ENCODE results near the gene DNAH10. TPM values are rescaled to one million over a fixed set of nuclear protein-coding genes. Genes with fewer than 3 reads are reported as not detected.

Gene DNAH10
- total and polyA plus RNA-seq, 2 of the 13 experiments (the other 11 are each of a cell fraction or from before 2014, with no cell fraction given): 0.01 to 0.02 TPM

- TF ChIP-seq, protein P1, sequence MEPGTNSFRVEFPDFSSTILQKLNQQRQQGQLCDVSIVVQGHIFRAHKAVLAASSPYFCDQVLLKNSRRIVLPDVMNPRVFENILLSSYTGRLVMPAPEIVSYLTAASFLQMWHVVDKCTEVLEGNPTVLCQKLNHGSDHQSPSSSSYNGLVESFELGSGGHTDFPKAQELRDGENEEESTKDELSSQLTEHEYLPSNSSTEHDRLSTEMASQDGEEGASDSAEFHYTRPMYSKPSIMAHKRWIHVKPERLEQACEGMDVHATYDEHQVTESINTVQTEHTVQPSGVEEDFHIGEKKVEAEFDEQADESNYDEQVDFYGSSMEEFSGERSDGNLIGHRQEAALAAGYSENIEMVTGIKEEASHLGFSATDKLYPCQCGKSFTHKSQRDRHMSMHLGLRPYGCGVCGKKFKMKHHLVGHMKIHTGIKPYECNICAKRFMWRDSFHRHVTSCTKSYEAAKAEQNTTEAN (CRISPR knock-in tag; conservative IDR thresholded peaks at IDR 0.05): no peak
- no peak for TF ChIP-seq PRPF4 (IDR thresholded peaks at IDR 0.05; ENCODE audit: low read depth, low read length, poor library complexity, severe bottlenecking)
- no peak for TF ChIP-seq ZNF609 (CRISPR knock-in tag; IDR thresholded peaks at IDR 0.05; ENCODE audit: borderline replicate concordance)
- TF ChIP-seq MAFK (conservative IDR thresholded peaks at IDR 0.05 in 1 of 2, IDR thresholded peaks at IDR 0.05 in 1 of 2; ENCODE audit: low read length in 2 of 2): no peak
- TF ChIP-seq, protein P2, sequence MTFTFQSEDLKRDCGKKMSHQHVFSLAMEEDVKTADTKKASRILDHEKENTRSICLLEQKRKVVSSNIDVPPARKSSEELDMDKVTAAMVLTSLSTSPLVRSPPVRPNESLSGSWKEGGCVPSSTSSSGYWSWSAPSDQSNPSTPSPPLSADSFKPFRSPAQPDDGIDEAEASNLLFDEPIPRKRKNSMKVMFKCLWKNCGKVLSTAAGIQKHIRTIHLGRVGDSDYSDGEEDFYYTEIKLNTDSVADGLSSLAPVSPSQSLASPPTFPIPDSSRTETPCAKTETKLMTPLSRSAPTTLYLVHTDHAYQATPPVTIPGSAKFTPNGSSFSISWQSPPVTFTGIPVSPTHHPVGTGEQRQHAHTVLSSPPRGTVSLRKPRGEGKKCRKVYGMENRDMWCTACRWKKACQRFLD (CRISPR knock-in tag; IDR thresholded peaks at IDR 0.05; ENCODE audit: borderline replicate concordance): no peak
- TF ChIP-seq ZKSCAN1 (IDR thresholded peaks at IDR 0.05; ENCODE audit: low read length): no peak
- TF ChIP-seq FOSL2 (CRISPR knock-in tag; IDR thresholded peaks at IDR 0.05): peak; percentile 47; the same call in 1 of the 2 replicates
- TF ChIP-seq, protein P3, sequence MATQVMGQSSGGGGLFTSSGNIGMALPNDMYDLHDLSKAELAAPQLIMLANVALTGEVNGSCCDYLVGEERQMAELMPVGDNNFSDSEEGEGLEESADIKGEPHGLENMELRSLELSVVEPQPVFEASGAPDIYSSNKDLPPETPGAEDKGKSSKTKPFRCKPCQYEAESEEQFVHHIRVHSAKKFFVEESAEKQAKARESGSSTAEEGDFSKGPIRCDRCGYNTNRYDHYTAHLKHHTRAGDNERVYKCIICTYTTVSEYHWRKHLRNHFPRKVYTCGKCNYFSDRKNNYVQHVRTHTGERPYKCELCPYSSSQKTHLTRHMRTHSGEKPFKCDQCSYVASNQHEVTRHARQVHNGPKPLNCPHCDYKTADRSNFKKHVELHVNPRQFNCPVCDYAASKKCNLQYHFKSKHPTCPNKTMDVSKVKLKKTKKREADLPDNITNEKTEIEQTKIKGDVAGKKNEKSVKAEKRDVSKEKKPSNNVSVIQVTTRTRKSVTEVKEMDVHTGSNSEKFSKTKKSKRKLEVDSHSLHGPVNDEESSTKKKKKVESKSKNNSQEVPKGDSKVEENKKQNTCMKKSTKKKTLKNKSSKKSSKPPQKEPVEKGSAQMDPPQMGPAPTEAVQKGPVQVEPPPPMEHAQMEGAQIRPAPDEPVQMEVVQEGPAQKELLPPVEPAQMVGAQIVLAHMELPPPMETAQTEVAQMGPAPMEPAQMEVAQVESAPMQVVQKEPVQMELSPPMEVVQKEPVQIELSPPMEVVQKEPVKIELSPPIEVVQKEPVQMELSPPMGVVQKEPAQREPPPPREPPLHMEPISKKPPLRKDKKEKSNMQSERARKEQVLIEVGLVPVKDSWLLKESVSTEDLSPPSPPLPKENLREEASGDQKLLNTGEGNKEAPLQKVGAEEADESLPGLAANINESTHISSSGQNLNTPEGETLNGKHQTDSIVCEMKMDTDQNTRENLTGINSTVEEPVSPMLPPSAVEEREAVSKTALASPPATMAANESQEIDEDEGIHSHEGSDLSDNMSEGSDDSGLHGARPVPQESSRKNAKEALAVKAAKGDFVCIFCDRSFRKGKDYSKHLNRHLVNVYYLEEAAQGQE (IDR thresholded peaks at IDR 0.05; ENCODE audit: borderline replicate concordance in 1 of 2, low read depth in 1 of 2, low read length in 2 of 2): no peak
- TF ChIP-seq SNRNP70 (IDR thresholded peaks at IDR 0.05; ENCODE audit: low read depth, low read length): no peak
- no peak for TF ChIP-seq ZNF121 (CRISPR knock-in tag; IDR thresholded peaks at IDR 0.05)
- TF ChIP-seq ZNF781 (CRISPR knock-in tag; IDR thresholded peaks at IDR 0.05; ENCODE audit: borderline replicate concordance, not compliant biosample characterization): no peak
- peak; percentile 46 for TF ChIP-seq CEBPG (CRISPR knock-in tag; IDR thresholded peaks at IDR 0.05)
- TF ChIP-seq ZNF670 (CRISPR knock-in tag; IDR thresholded peaks at IDR 0.05; ENCODE audit: borderline replicate concordance): no peak
- no peak for TF ChIP-seq ZKSCAN8 (CRISPR knock-in tag; IDR thresholded peaks at IDR 0.05; ENCODE audit: borderline replicate concordance)
- TF ChIP-seq SNAI1 (CRISPR knock-in tag; IDR thresholded peaks at IDR 0.05; ENCODE audit: borderline replicate concordance): no peak
- no peak for TF ChIP-seq MAZ (IDR thresholded peaks at IDR 0.05; ENCODE audit: borderline replicate concordance, low read depth, low read length)
- no peak for TF ChIP-seq MAZ (CRISPR knock-in tag; IDR thresholded peaks at IDR 0.05; ENCODE audit: low read depth)
- TF ChIP-seq MIXL1 (CRISPR knock-in tag; IDR thresholded peaks at IDR 0.05): 0 out of 2 replicates have a peak, but pooled peaks have one; percentile 16
Observed at GRCh38 chr12:123905319-123905925, 143.3 kb downstream of the DNAH10 start (continued).
